Measurements from ENCODE around the gene ANKRD65. TPM values are rescaled to one million over a fixed set of nuclear protein-coding genes. Genes with fewer than 3 reads are reported as not detected.
"Not testable (repeated sequence)": the region's sequence is repeated elsewhere in the genome, so short reads cannot be mapped to it uniquely, and the experiment has no call there.

The ANKRD65 gene
- total RNA-seq, 1 experiment from 2014 or later = 14.7 TPM

GRCh38 chr1:1371746-1372711 lies 49.0 kb downstream of the ANKRD65 start:
- H3F3A ChIP-seq (ENCODE audit: insufficient read depth, low read depth) = peaks cover 20% of the 10 kb centered on the region; the same call in 1 of the 2 replicates
- intact Hi-C loops (cut with micrococcal nuclease; ENCODE audit: unreplicated experiment) = loop anchor here (2.0 to 10.0 kb wide), 2 partner anchors 27 to 133 kb away; no protein-coding TSS in a partner anchor
- ChIA-PET CTCF (no interaction called here), POLR2A (ENCODE audit: unreplicated experiment) (interaction anchor here (0.6 kb wide), 3 partner anchors 90 to 134 kb away, joined by 3 to 7 read pairs (median 5); no protein-coding TSS in a partner anchor)
- no peaks in the 10 kb centered on the region for H3K9me3 ChIP-seq (ENCODE audit: insufficient read depth, low read depth)
- H3K36me3 ChIP-seq (ENCODE audit: low read depth) = no peaks in the 10 kb centered on the region; the same call in 1 of the 2 replicates
- no peaks in the 10 kb centered on the region for H3K27me3 ChIP-seq (ENCODE audit: insufficient read depth, low read depth)
- no peak overlapping the region for H3K4me3 ChIP-seq
- no peak overlapping the region for H3K27ac ChIP-seq
- no peaks in the 10 kb centered on the region for H3K9me2 ChIP-seq (ENCODE audit: insufficient read depth)
- H4K20me1 ChIP-seq (ENCODE audit: insufficient read depth) = no peaks in the 10 kb centered on the region
- no peak overlapping the region for H3K4me2 ChIP-seq
- no TSS peak for BruUV-seq (replicated peaks)
- no peak overlapping the region for H2AFZ ChIP-seq
- TF ChIP-seq CTCF (conservative IDR thresholded peaks at IDR 0.05) (peak; percentile 93), EZH2 (IDR thresholded peaks at IDR 0.05; ENCODE audit: low read depth) (no peak)
- peaks cover 16% of the 10 kb centered on the region for H3K4me1 ChIP-seq (replicated peaks; ENCODE audit: insufficient read depth)
- peaks cover 25% of the 10 kb centered on the region for H3K79me2 ChIP-seq (ENCODE audit: low read depth)
- peak in 1 of 2 experiments; percentile 77 for DNase-seq

GRCh38 chr1:1371364-1371745 lies 49.7 kb downstream of the ANKRD65 start:
- intact Hi-C loops (cut with micrococcal nuclease; ENCODE audit: unreplicated experiment) = loop anchor here (10.0 kb wide), 1 partner anchor 133 kb away; no protein-coding TSS in a partner anchor
- Histone ChIP-seq H3K9me3 (ENCODE audit: insufficient read depth, low read depth) (no peaks in the 10 kb centered on the region), H2AFZ (no peak overlapping the region), H3K4me1 (replicated peaks; ENCODE audit: insufficient read depth) (peaks cover 16% of the 10 kb centered on the region), H3K27me3 (ENCODE audit: insufficient read depth, low read depth) (no peaks in the 10 kb centered on the region), H3K9me2 (ENCODE audit: insufficient read depth) (no peaks in the 10 kb centered on the region), H3K36me3 (ENCODE audit: low read depth) (no peaks in the 10 kb centered on the region; the same call in 1 of the 2 replicates), H3K4me3 (no peak overlapping the region), H3K27ac (no peak overlapping the region), H4K20me1 (ENCODE audit: insufficient read depth) (no peaks in the 10 kb centered on the region), H3K4me2 (no peak overlapping the region), H3F3A (ENCODE audit: insufficient read depth, low read depth) (peaks cover 13% of the 10 kb centered on the region; the same call in 1 of the 2 replicates), H3K79me2 (ENCODE audit: low read depth) (peaks cover 25% of the 10 kb centered on the region)
- no peak for TF ChIP-seq EZH2 (IDR thresholded peaks at IDR 0.05; ENCODE audit: low read depth)
- DNase-seq = no peak
- CTCF ChIA-PET = interaction anchor here (0.6 kb wide), 1 partner anchor 134 kb away, joined by 7 read pairs; no protein-coding TSS in a partner anchor
- BruUV-seq (replicated peaks) = no TSS peak
- POLR2A ChIA-PET (ENCODE audit: unreplicated experiment) = interaction anchor here (0.6 kb wide), 1 partner anchor 173 kb away, joined by 3 read pairs; no protein-coding TSS in a partner anchor

GRCh38 chr1:1370771-1371300 lies 50.2 kb downstream of the ANKRD65 start:
- Histone ChIP-seq H3K9me3 (ENCODE audit: insufficient read depth, low read depth) (no peaks in the 10 kb centered on the region), H3K4me3 (no peak overlapping the region), H3K4me1 (replicated peaks; ENCODE audit: insufficient read depth) (peaks cover 11% of the 10 kb centered on the region), H4K20me1 (ENCODE audit: insufficient read depth) (no peaks in the 10 kb centered on the region), H2AFZ (no peak overlapping the region), H3K27ac (no peak overlapping the region), H3K27me3 (ENCODE audit: insufficient read depth, low read depth) (no peaks in the 10 kb centered on the region), H3F3A (ENCODE audit: insufficient read depth, low read depth) (peaks cover 10% of the 10 kb centered on the region; the same call in 1 of the 2 replicates), H3K79me2 (ENCODE audit: low read depth) (peaks cover 21% of the 10 kb centered on the region), H3K9me2 (ENCODE audit: insufficient read depth) (no peaks in the 10 kb centered on the region), H3K4me2 (no peak overlapping the region), H3K36me3 (ENCODE audit: low read depth) (no peaks in the 10 kb centered on the region; the same call in 1 of the 2 replicates)
- BruUV-seq (replicated peaks) = no TSS peak
- TF ChIP-seq EZH2 (IDR thresholded peaks at IDR 0.05; ENCODE audit: low read depth) (no peak), CTCF (conservative IDR thresholded peaks at IDR 0.05) (no peak)
- intact Hi-C loops (cut with micrococcal nuclease; ENCODE audit: unreplicated experiment) = loop anchor here (10.0 kb wide), 1 partner anchor 134 kb away; no protein-coding TSS in a partner anchor
- ChIA-PET CTCF (interaction anchor here (0.6 kb wide), 1 partner anchor 134 kb away, joined by 7 read pairs; no protein-coding TSS in a partner anchor), POLR2A (ENCODE audit: unreplicated experiment) (interaction anchor here (0.6 kb wide), 1 partner anchor 173 kb away, joined by 3 read pairs; no protein-coding TSS in a partner anchor)
- no peak for DNase-seq

GRCh38 chr1:1370094-1370493 lies 51.0 kb downstream of the ANKRD65 start:
- DNase-seq; H3K36me3 ChIP-seq (ENCODE audit: low read depth); H3F3A ChIP-seq (ENCODE audit: insufficient read depth, low read depth); POLR2A ChIA-PET (ENCODE audit: unreplicated experiment); H2AFZ ChIP-seq; H3K27me3 ChIP-seq (ENCODE audit: insufficient read depth, low read depth); H3K9me2 ChIP-seq (ENCODE audit: insufficient read depth); H3K27ac ChIP-seq; BruUV-seq (replicated peaks); H3K4me3 ChIP-seq; H4K20me1 ChIP-seq (ENCODE audit: insufficient read depth); H3K4me2 ChIP-seq; H3K9me3 ChIP-seq (ENCODE audit: insufficient read depth, low read depth); CTCF ChIA-PET: not testable (repeated sequence)
- Histone ChIP-seq H3K79me2 (ENCODE audit: low read depth) (peaks cover 20% of the 10 kb centered on the region), H3K4me1 (replicated peaks; ENCODE audit: insufficient read depth) (peaks cover 10% of the 10 kb centered on the region; the same call in 1 of the 2 replicates)
- intact Hi-C loops (cut with micrococcal nuclease; ENCODE audit: unreplicated experiment) = loop anchor here (10.0 kb wide), 1 partner anchor 135 kb away; no protein-coding TSS in a partner anchor

Data from PC-9 (cell line).